ENCODE measurements around the gene CFAP126.
"Not testable (repeated sequence)": the region's sequence is repeated elsewhere in the genome, so short reads cannot be mapped to it uniquely, and the experiment has no call there.

CFAP126 gene

GRCh38 chr1:161379071-161379470 is 11.4 kb upstream of the CFAP126 start:
- DNase-seq: no peak

GRCh38 chr1:161378014-161378413 is 10.3 kb upstream of the CFAP126 start:
- no peak for DNase-seq

GRCh38 chr1:161374373-161374772 is 6.7 kb upstream of the CFAP126 start:
- DNase-seq: no peak

GRCh38 chr1:161373442-161373841 is 5.8 kb upstream of the CFAP126 start:
- no peak for DNase-seq

GRCh38 chr1:161365207-161365606 is 2.5 kb downstream of the CFAP126 start:
- DNase-seq: no peak

GRCh38 chr1:161364332-161364731 is 3.3 kb downstream of the CFAP126 start:
- DNase-seq: no peak

- DNase-seq: no peak
Observed at GRCh38 chr1:161359291-161359690, 8.4 kb downstream of the CFAP126 start.

- no peak for DNase-seq
Observed at GRCh38 chr1:161357073-161357472, 10.6 kb downstream of the CFAP126 start.

GRCh38 chr1:161351482-161351881 is 16.2 kb downstream of the CFAP126 start:
- no peak for DNase-seq

GRCh38 chr1:161350671-161351070 is 17.0 kb downstream of the CFAP126 start:
- no peak for DNase-seq

- no peak for DNase-seq
Observed at GRCh38 chr1:161342821-161343220, 24.9 kb downstream of the CFAP126 start.

GRCh38 chr1:161342177-161342576 is 25.5 kb downstream of the CFAP126 start:
- no peak for DNase-seq

GRCh38 chr1:161335796-161336195 is 31.9 kb downstream of the CFAP126 start:
- DNase-seq: no peak

GRCh38 chr1:161333166-161333565 is 34.5 kb downstream of the CFAP126 start:
- no peak for DNase-seq

- DNase-seq: no peak
Observed at GRCh38 chr1:161330346-161330745, 37.3 kb downstream of the CFAP126 start.

- no peak for DNase-seq
Observed at GRCh38 chr1:161324020-161324419, 43.7 kb downstream of the CFAP126 start.

- not testable (repeated sequence) for DNase-seq
Observed at GRCh38 chr1:161315841-161316674, 51.6 kb downstream of the CFAP126 start.
